DOHH2 (cell line): ENCODE data around the gene TMEM252.

Experiments used
- CTCF ChIP-seq: fragments of 200-600 bp; sonication (generic); IDR thresholded peaks from one replicate; pipeline ENCODE4 v1.5.1; 2014; ENCODE audit warnings: antibody characterized with exemption, mild to moderate bottlenecking, low read depth, low read length; ENCODE audit not compliant: poor library complexity, severe bottlenecking
- EZH2phosphoT487 ChIP-seq: fragments of 200-600 bp; sonication (generic); IDR thresholded peaks from 2 replicates; pipeline ENCODE4 v1.6.1; 2017; ENCODE audit warnings: borderline replicate concordance, mild to moderate bottlenecking, antibody characterized with exemption, low read length, moderate library complexity, mixed read lengths

- no peak for TF ChIP-seq CTCF
- no peak for TF ChIP-seq EZH2phosphoT487
Observed at GRCh38 chr9:68500457-68501381, 40.0 kb downstream of the TMEM252 start.
